HG03460 (cell line): Measurements from ENCODE around the gene SLC25A19.
"Not testable (repeated sequence)": the region's sequence is repeated elsewhere in the genome, so short reads cannot be mapped to it uniquely, and the experiment has no call there.

Experiments
- ATAC-seq: cut with Tn5 transposase; IDR thresholded peaks from one replicate; pipeline ENCODE4 v1.9.1; 2021; ENCODE audit not compliant: unreplicated experiment

The SLC25A19 gene

GRCh38 chr17:75301502-75302206, 12.4 kb upstream of the SLC25A19 start:
- no peak for ATAC-seq

GRCh38 chr17:75301049-75301448, 11.8 kb upstream of the SLC25A19 start:
- ATAC-seq: no peak

GRCh38 chr17:75300280-75300679, 11.0 kb upstream of the SLC25A19 start:
- ATAC-seq: no peak

GRCh38 chr17:75295201-75296158, 6.2 kb upstream of the SLC25A19 start:
- peak; percentile 55 for ATAC-seq

- not testable (repeated sequence) for ATAC-seq
Observed at GRCh38 chr17:75292810-75293448, 3.7 kb upstream of the SLC25A19 start.

DNA sequence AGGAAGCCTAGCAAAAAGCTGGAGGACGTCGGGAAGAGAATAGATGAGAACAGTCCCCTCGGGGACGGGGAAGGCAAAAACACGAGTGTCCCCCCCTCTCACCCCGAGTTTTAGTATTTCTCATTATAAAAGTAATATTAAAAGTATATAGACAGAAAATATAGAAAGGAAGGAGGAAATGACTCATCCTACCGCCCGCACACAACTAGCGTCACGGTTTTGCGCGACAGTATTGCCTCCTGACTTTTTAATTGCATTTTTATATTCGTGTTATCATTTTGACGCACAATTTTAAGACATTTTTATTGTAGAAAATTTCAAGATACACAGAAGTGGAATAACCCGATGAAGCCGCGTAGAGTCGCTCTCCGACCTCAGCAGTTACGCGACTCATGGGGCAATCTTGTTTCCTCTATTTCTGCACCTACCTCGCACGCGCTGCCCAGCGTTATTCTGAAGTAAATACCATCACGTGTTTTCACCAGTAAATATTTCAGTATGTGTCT, 652 bp upstream of the SLC25A19 start:
- ATAC-seq: peak; percentile 16

DNA sequence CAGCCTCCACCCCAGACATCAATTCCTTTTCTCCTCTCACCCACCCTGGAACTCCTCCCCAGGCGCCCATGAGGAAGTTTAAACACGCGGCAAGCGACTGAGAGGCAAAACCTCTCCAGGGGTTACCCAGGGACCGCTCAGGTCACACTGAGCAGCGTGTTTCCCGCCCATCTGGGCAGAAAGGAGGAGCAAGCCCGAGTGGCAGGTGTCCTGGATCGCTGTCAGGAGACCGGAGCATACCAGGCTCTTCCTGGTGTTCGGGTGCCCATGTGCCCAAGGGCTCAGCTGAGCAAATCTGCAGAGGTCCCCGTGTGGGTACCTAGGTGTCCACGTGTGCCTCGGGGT, 491 bp downstream of the SLC25A19 start:
- peak; percentile 12 for ATAC-seq

GRCh38 chr17:75288359-75288758, 874 bp downstream of the SLC25A19 start:
- no peak for ATAC-seq

GRCh38 chr17:75287221-75287620, 2.0 kb downstream of the SLC25A19 start:
- ATAC-seq: no peak

- no peak for ATAC-seq
Observed at GRCh38 chr17:75285123-75285522, 4.1 kb downstream of the SLC25A19 start.

- ATAC-seq: not testable (repeated sequence)
Observed at GRCh38 chr17:75280189-75280588, 9.0 kb downstream of the SLC25A19 start.

- ATAC-seq: no peak
Observed at GRCh38 chr17:75277664-75278071, 11.6 kb downstream of the SLC25A19 start.

DNA sequence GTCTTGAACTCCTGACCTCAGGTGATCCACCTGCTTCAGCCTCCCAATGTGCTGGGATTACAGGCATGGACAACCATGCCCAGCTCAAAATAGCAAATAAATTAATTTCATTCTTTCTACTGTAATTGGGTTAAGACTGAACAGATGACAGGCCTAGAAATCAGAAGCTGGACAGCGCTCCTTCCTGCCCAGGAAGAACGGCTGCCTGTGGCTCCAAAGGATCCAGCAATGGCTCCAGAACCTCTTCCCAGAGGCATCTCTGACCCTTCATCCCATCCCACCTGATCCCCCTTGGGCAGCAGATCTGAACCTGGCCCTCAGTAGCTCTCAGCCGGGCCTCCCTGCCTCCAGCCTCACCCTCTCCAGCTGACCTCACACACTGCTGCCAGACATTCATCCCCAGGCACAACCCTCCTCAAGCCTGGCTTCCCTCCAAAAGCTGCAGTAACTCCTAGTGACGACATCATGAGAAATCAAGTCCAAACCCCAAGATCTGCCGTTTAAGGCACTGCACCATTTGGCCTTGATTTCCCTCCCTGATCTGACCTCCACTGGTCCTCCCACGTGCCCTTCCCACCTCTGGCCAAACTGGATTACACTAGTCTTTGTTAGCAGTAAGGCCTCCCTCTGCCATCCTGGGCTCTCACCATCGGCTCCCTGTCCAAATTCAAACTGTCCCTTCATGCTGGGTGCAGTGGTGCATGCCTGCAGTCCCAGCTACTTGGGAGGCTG, 15.1 kb downstream of the SLC25A19 start:
- ATAC-seq: no peak

GRCh38 chr17:75272848-75273184, 16.4 kb downstream of the SLC25A19 start:
- ATAC-seq: no peak

DNA sequence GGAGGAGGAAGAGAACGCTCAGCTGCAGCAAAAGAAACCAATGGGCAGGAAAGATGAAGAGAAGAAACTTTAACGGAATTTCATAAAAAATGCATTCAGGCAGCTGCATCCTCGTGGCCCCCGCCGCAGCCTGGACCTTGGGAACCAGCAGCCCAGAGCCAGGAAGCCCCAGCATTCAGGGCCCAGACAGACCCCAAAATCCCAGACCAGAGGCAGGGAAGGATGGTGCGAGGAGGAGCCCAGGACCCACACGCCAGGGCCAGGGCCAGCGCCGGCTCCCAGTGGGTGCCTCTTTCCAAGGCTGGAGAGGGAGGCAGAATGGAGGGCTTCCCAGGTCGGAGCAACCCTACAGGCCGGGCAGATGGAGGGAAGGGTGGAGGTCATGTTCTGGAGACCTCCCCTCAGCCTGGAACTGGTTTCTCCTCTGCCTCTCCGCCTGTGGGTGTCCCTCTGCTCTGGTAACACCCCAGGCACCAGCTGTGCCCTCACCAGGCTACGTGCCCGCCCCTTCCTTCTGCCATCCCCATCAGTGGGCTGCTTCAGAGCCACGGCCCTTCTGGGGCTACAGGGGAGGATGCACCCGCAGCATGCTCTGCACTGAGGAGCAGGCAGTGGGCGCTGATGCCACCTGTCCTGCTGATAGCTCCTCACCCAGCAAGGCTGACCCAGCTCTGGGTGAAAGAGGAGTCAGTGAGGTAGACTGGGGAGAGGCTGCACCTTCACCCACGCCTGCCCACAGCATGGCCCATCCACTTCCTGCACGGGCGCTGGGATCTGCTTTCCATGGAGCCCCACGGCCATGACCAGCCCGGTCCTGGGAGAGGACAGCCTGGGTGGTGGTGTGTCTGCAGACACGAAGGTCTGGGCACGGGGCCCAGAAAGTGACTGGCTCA, 17.0 kb downstream of the SLC25A19 start:
- ATAC-seq: no peak

- ATAC-seq: peak; percentile 58
Observed at GRCh38 chr17:75271233-75271954, 17.8 kb downstream of the SLC25A19 start.

GRCh38 chr17:75270966-75271232, 18.3 kb downstream of the SLC25A19 start, which contains the start of gene MIF4GD:
Gene MIF4GD (minus strand): TSS chr17:75271231. CDS start chr17:75270195, 1,036 bp downstream.
- no peak for ATAC-seq

DNA sequence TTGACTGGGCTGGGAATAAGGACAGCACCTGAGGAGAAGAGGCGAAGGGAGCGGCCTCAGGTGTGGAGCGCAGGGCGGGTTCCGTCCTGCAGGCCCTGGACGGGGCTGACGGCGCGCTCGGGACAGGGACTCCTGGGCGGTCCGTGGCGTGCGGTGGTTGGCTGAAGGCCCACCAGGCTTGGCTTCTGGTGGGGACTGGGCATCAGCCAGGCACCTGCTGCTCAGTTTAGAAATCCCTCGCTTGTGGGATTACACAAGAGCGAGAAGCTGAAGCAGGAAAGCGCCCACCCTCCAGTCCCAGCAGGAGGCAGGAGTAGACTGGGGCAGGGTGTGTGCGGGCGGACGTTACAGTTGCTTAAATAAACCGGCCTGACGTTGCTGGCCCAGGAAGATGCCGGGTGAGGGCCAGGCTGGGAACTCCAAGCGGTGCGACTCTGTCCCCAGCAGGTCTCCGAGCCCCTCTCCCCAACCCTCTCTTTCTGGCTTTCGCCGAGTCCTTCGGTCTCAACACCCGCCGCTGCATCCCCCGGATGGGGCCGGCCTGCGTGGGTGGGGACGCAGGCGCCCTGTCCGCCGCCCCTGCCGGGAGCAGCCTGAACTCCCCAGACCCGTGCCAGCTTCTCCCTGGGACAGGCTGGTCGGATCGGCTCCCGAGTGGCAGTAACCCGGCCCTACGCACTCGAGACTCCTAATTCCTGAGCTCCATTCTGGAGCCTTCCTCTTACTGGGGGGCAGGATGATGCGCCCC, 18.8 kb downstream of the SLC25A19 start:
- peak; percentile 39 for ATAC-seq

- ATAC-seq: no peak
Observed at GRCh38 chr17:75269844-75270217, 19.4 kb downstream of the SLC25A19 start.
